Smooth muscle cell (in vitro differentiated cells): Measurements from ENCODE around the gene DNAAF5. TPM values are rescaled to one million over a fixed set of nuclear protein-coding genes. Genes with fewer than 3 reads are reported as not detected.
A peak's percentile ranks its signal among the peaks of the same experiment; 100 is the strongest.

ENCODE experiments used
- DNase-seq: peaks from one replicate; lab custom pipeline; 2025; ENCODE audit not compliant: unreplicated experiment; lab: John Stamatoyannopoulos, UW
- H2AFZ ChIP-seq: fragments of 200-600 bp; sonication (generic); 2 replicates; pipeline ENCODE4 v1.6.0; 2016; ENCODE audit warnings: antibody characterized with exemption, low read depth, mild to moderate bottlenecking
- H3F3A ChIP-seq: fragments of 200-600 bp; sonication (generic); 2 replicates; pipeline ENCODE4 v1.6.0; 2017; ENCODE audit warnings: antibody characterized with exemption, low read depth
- H3K27ac ChIP-seq: fragments of 200-600 bp; sonication (generic); 2 replicates; pipeline ENCODE4 v1.5.1; 2016; ENCODE audit warnings: low read depth, mild to moderate bottlenecking
- H3K27me3 ChIP-seq: fragments of 200-600 bp; sonication (generic); 2 replicates; pipeline ENCODE4 v1.6.1; 2016; ENCODE audit warnings: low read depth, mild to moderate bottlenecking
- H3K36me3 ChIP-seq: fragments of 200-600 bp; sonication (generic); 2 replicates; pipeline ENCODE4 v1.5.1; 2016; ENCODE audit warnings: low read depth
- H3K4me1 ChIP-seq: fragments of 200-600 bp; sonication (generic); 2 replicates; pipeline ENCODE4 v1.5.1; 2016; ENCODE audit warnings: low read depth
- H3K4me2 ChIP-seq: fragments of 200-600 bp; sonication (generic); 2 replicates; pipeline ENCODE4 v1.6.0; 2016; ENCODE audit warnings: mild to moderate bottlenecking
- H3K4me3 ChIP-seq: fragments of 200-600 bp; sonication (generic); 2 replicates; pipeline ENCODE4 v1.5.1; 2016; ENCODE audit warnings: mild to moderate bottlenecking
- H3K79me2 ChIP-seq: fragments of 200-600 bp; sonication (generic); 2 replicates; pipeline ENCODE4 v1.6.0; 2016; ENCODE audit warnings: low read depth, mild to moderate bottlenecking
- H3K9ac ChIP-seq: fragments of 200-600 bp; sonication (generic); 2 replicates; pipeline ENCODE4 v1.6.0; 2016; ENCODE audit warnings: low read depth
- H3K9me3 ChIP-seq: fragments of 200-600 bp; sonication (generic); replicated peaks from 2 replicates; pipeline ENCODE4 v1.5.1; 2016; ENCODE audit warnings: low read depth
- H4K20me1 ChIP-seq: fragments of 200-600 bp; sonication (generic); 2 replicates; pipeline ENCODE4 v1.6.0; 2016; ENCODE audit warnings: low read depth
- WGBS: methylation state at CpG from one replicate; pipeline ENCODE4 v1.1.7; 2016; ENCODE audit warnings: low lambda C conversion rate; 5-methylcytosine and 5-hydroxymethylcytosine counted together
- polyA plus RNA-seq: library from polyadenylated mRNA; unstranded; fragments of >200 nt; fragmentation: Nextera tagmentation; extraction: Ambion mirVana; gene quantifications from 2 replicates; pipeline ENCODE4 v1.2.1, GENCODE V29; 2016
- total RNA-seq: library from RNA; depleted of rRNA; stranded (reverse); fragments of >200 nt; gene quantifications from 2 replicates; pipeline ENCODE4 v1.2.3, GENCODE V29; 2014
- TF ChIP-seq, protein P1 (sequence below): fragments of 200-600 bp; sonication (generic); IDR thresholded peaks from 2 replicates; pipeline ENCODE4 v1.5.1; 2017; ENCODE audit warnings: borderline replicate concordance, mild to moderate bottlenecking, antibody characterized with exemption; ENCODE audit not compliant: insufficient read depth, poor library complexity, severe bottlenecking

DNAAF5 gene
- total and polyA plus RNA-seq, 2 experiments from 2014 or later = 13.9 to 17.0 TPM

- no peak overlapping the region for H3K9ac ChIP-seq
- no peaks in the 10 kb centered on the region for H3K27me3 ChIP-seq
- no peaks in the 10 kb centered on the region for H3K36me3 ChIP-seq
- H3K4me3 ChIP-seq = peak overlapping the region; percentile 84
- H4K20me1 ChIP-seq = peaks cover 15% of the 10 kb centered on the region
- peaks cover 7% of the 10 kb centered on the region for H3K79me2 ChIP-seq
- TF ChIP-seq, protein P1, sequence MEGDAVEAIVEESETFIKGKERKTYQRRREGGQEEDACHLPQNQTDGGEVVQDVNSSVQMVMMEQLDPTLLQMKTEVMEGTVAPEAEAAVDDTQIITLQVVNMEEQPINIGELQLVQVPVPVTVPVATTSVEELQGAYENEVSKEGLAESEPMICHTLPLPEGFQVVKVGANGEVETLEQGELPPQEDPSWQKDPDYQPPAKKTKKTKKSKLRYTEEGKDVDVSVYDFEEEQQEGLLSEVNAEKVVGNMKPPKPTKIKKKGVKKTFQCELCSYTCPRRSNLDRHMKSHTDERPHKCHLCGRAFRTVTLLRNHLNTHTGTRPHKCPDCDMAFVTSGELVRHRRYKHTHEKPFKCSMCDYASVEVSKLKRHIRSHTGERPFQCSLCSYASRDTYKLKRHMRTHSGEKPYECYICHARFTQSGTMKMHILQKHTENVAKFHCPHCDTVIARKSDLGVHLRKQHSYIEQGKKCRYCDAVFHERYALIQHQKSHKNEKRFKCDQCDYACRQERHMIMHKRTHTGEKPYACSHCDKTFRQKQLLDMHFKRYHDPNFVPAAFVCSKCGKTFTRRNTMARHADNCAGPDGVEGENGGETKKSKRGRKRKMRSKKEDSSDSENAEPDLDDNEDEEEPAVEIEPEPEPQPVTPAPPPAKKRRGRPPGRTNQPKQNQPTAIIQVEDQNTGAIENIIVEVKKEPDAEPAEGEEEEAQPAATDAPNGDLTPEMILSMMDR = no peak
- 82% methylated on average over 8 of the region's 8 CpGs for WGBS
- H3K4me1 ChIP-seq = peaks cover 14% of the 10 kb centered on the region
- DNase-seq = no peak
- H3K4me2 ChIP-seq = peak overlapping the region; percentile 90
- no peak overlapping the region for H3K27ac ChIP-seq
- peaks cover 13% of the 10 kb centered on the region for H3F3A ChIP-seq
- H2AFZ ChIP-seq = no peak overlapping the region
- H3K9me3 ChIP-seq = no peaks in the 10 kb centered on the region
Observed at GRCh38 chr7:725223-726005, 1.1 kb upstream of the DNAAF5 start.

DNA sequence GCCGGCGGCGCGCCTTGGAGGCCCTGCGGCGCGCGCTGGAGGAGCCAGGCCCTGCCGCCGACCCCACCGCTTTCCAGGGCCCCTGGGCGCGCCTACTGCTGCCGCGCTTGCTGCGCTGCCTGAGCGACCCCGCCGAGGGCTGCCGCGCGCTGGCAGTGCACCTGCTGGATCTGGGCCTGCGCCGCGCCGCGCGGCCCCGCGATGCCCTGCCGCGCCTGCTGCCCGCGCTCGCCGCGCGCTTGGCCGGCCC lies 280 bp downstream of the DNAAF5 start:
- Histone ChIP-seq H3K27me3 (no peaks in the 10 kb centered on the region), H3F3A (peaks cover 13% of the 10 kb centered on the region), H3K79me2 (peaks cover 7% of the 10 kb centered on the region), H2AFZ (peak overlapping the region; percentile 56), H3K9me3 (no peaks in the 10 kb centered on the region), H3K4me3 (peak overlapping the region; percentile 84), H4K20me1 (peaks cover 15% of the 10 kb centered on the region), H3K36me3 (no peaks in the 10 kb centered on the region), H3K27ac (no peak overlapping the region), H3K4me1 (peaks cover 14% of the 10 kb centered on the region), H3K9ac (peak overlapping the region; percentile 30), H3K4me2 (peak overlapping the region; percentile 90)
- 0% methylated on average over 22 of the region's 39 CpGs for WGBS
- no peak for DNase-seq
- TF ChIP-seq, protein P1 = no peak

DNA sequence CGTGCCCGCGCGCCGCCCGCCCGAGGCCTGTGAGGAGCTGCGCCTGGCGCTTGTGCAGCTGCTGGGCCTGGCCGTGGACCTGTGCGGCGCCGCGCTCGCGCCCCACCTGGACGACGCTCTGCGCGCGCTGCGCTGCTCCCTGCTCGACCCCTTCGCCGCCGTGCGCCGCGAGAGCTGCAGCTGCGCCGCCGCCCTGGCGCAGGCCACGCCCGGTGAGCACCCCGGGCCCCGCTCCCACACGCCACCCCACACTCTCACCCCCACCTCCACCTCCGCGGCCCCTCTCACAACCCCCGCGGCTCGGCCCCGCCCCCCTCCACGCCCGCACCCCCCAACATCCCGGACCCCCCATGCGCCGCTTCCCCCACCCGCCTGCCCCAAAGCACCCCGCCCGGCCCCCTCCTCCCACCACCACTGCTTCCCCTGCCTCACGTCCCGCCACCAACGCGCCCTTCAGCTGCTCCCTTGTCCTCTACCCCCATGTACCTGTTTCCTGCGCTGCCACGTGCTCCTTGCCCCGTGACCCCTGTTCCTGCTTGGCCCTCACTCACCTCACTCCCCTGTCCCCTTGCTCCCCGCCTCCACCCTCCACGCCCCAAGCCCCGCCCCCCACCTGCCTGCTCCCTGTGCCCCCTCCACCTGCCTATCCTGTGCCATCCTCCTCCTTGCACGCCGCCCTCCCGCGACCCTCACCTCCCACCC lies 756 bp downstream of the DNAAF5 start, which contains the start of gene PRKAR1B:
Gene PRKAR1B (minus strand): TSS at position 178 of the 702 bp plus-strand sequence. CDS start 15,776 bp downstream, outside the sequence.
- Histone ChIP-seq H3K79me2 (peaks cover 7% of the 10 kb centered on the region), H3K4me1 (peaks cover 14% of the 10 kb centered on the region), H3K36me3 (no peaks in the 10 kb centered on the region), H2AFZ (peak within 1 kb of the TSS; percentile 56), H3K4me2 (peak within 1 kb of the TSS; percentile 90), H3K9me3 (no peaks in the 10 kb centered on the region), H3K27me3 (no peaks in the 10 kb centered on the region), H4K20me1 (peaks cover 15% of the 10 kb centered on the region), H3K9ac (peak within 1 kb of the TSS; percentile 30), H3K4me3 (peak within 1 kb of the TSS; percentile 84), H3F3A (peaks cover 13% of the 10 kb centered on the region), H3K27ac (no peak within 1 kb of the TSS)
- WGBS = 7% methylated on average over 3 of the region's 66 CpGs
- TF ChIP-seq, protein P1 = no peak
- DNase-seq = no peak
